GM12864 (cell line): ENCODE results near the gene NKD2.

Source experiments
- DNase-seq: peaks from one replicate; pipeline ENCODE4 v3.0.0-alpha.2; 2011; ENCODE audit warnings: low read depth
- H3K4me3 ChIP-seq: 2 replicates; pipeline ENCODE4 v1.5.1; 2011; ENCODE audit warnings: mild to moderate bottlenecking, low read depth, low read length, control low read depth
- CTCF ChIP-seq: IDR thresholded peaks from 2 replicates; pipeline ENCODE4 v1.5.1; 2011; ENCODE audit warnings: low read depth, mild to moderate bottlenecking, moderate library complexity, low read length, control low read depth, inconsistent platforms; ENCODE audit errors: missing control alignments

Gene NKD2

GRCh38 chr5:1038417-1039209 is 30.0 kb downstream of the NKD2 start:
- DNase-seq: no peak
- no peak overlapping the region for H3K4me3 ChIP-seq
- no peak for TF ChIP-seq CTCF

DNA sequence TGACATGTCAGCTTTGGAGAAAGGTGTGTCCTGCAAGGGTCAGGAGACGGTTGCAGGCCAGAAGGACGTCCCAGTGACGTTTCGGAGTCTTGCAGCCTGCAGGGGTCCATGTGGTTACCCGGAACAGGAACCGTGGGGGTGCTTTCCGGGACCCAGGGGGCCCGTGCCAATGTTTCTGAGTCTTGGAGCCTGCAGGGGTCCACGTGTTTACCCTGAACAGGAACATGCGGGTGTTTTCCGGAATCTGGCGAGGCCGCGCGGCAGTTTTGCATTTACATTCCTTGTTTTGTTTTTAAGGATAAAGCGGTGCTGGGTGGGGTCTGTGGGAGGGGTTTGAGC is 30.6 kb downstream of the NKD2 start:
- no peak overlapping the region for H3K4me3 ChIP-seq
- no peak for DNase-seq
- no peak for TF ChIP-seq CTCF

DNA sequence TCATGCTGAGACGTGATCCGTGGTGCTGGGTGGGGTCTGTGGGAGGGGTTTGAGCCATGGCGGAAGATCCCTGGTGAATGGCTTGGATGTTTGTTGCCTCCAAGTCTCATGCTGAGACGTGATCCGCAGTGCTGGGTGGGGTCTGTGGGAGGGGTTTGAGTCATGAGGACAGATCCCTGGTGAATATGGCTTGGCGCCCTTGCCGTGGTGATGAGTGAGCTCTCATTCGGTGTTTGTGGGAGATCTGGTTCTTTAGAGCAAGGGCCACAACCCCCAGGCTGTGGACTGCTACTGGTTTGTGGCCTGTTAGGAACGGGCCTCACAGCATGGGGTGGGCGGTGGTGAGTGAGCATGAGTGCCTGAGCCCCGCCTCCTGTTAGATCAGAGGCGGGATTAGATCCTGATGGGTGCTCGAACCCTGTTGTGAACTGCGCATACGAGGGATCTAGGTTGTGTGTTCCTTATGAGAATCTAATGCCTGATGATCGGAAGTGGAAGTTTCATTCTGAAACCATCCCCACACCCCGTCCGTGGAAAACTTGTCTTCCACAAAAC is 31.2 kb downstream of the NKD2 start:
- TF ChIP-seq CTCF: no peak
- DNase-seq: no peak

GRCh38 chr5:1040571-1040970 is 32.0 kb downstream of the NKD2 start:
- TF ChIP-seq CTCF: no peak
- DNase-seq: no peak
- no peak overlapping the region for H3K4me3 ChIP-seq

More for the DNA sequence above, 31.2 kb downstream of the NKD2 start:
- H3K4me3 ChIP-seq: no peak overlapping the region

DNA sequence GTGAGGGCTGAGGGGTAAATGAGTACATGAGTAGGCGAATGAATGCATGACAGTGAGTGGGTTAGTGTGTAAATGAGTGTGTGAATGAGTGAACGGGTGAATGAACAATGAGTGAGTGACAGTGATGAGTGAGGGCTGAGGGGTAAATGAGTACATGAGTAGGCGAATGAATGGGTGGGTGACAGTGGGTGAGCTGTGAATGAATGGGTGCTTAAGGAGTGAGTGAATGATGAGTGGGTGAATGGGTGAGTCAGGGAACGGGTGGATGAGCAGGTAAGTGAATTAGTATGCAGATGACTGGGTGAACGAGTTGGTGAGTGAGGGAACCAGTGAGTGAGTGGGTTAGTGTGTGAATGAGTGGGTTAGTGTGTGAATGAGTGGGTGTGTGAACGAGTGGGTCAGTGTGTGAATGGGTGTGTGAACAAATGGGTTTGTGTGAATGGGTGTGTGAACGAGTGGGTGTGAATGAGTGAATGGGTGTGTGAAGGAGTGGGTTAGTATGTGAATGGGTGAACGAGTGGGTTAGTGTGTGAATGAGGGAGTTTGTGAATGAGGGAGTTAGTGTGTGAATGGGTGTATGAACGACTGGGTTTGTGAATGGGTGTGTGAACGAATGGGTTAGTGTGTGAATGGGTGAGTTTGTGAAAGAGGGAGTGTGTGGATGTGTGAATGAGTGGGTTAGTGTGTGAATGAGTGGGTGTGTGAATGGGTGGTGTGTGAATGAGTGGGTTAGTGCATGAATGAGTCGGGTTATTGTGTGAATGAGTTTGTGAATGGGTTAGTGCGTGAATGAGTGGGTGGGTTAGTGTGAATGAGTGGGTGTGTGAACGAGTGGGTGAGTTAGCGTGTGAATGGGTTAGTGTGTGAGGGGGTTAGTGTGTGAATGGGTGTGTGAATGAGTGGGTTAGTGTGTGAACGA is 32.9 kb downstream of the NKD2 start:
- no peak for TF ChIP-seq CTCF
- H3K4me3 ChIP-seq: no peak overlapping the region
- no peak for DNase-seq

- no peak overlapping the region for H3K4me3 ChIP-seq
- TF ChIP-seq CTCF: no peak
- no peak for DNase-seq
Measured at GRCh38 chr5:1042626-1043025, 34.0 kb downstream of the NKD2 start.
